ENCODE measurements around the gene PAF1. TPM values are rescaled to one million over a fixed set of nuclear protein-coding genes. Genes with fewer than 3 reads are reported as not detected.
A peak's percentile ranks its signal among the peaks of the same experiment; 100 is the strongest.

PAF1 gene
- total and polyA plus RNA-seq, 2 of the 13 experiments (the other 11 are each of a cell fraction or from before 2014, with no cell fraction given) = 30.2 to 31.1 TPM

DNA sequence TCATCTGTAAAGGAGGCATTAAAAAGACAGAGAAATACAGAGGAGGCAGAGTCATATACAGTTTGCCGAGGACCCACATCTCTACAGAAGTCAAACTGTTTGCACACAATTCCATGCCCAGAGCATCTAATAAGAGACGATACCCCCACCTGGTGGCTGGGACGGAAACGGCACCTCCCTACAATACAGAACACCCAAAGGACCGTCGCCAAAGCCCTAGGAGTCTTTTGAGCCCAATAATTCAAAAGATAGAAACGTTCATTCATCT lies 20.9 kb upstream of the PAF1 start (continued):
- TF ChIP-seq, protein P1, sequence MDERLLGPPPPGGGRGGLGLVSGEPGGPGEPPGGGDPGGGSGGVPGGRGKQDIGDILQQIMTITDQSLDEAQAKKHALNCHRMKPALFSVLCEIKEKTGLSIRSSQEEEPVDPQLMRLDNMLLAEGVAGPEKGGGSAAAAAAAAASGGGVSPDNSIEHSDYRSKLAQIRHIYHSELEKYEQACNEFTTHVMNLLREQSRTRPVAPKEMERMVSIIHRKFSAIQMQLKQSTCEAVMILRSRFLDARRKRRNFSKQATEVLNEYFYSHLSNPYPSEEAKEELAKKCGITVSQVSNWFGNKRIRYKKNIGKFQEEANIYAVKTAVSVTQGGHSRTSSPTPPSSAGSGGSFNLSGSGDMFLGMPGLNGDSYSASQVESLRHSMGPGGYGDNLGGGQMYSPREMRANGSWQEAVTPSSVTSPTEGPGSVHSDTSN (CRISPR knock-in tag; IDR thresholded peaks at IDR 0.05) = no peak
- TF ChIP-seq ISX (CRISPR knock-in tag; conservative IDR thresholded peaks at IDR 0.05) = no peak
- TF ChIP-seq ZNF205 (CRISPR knock-in tag; IDR thresholded peaks at IDR 0.05) = peak; percentile 40; the same call in 1 of the 2 replicates
- TF ChIP-seq WIZ (CRISPR knock-in tag; IDR thresholded peaks at IDR 0.05) = no peak
- TF ChIP-seq LRRFIP1 (CRISPR knock-in tag; conservative IDR thresholded peaks at IDR 0.05) = no peak
- no peak for TF ChIP-seq ZFP90 (CRISPR knock-in tag; IDR thresholded peaks at IDR 0.05; ENCODE audit: borderline replicate concordance)
- no peak for TF ChIP-seq ZNF883 (CRISPR knock-in tag; IDR thresholded peaks at IDR 0.05; ENCODE audit: not compliant biosample characterization)
- peak; percentile 29; the same call in 1 of the 2 replicates for TF ChIP-seq ZFP1 (CRISPR knock-in tag; IDR thresholded peaks at IDR 0.05)
- no peak for TF ChIP-seq ZNF282 (IDR thresholded peaks at IDR 0.05; ENCODE audit: partially characterized antibody)
- TF ChIP-seq ADNP (CRISPR knock-in tag; IDR thresholded peaks at IDR 0.05) = no peak; the same call in 1 of the 2 replicates
- TF ChIP-seq ZNF367 (CRISPR knock-in tag; IDR thresholded peaks at IDR 0.05; ENCODE audit: borderline replicate concordance) = no peak
- TF ChIP-seq, protein P2, sequence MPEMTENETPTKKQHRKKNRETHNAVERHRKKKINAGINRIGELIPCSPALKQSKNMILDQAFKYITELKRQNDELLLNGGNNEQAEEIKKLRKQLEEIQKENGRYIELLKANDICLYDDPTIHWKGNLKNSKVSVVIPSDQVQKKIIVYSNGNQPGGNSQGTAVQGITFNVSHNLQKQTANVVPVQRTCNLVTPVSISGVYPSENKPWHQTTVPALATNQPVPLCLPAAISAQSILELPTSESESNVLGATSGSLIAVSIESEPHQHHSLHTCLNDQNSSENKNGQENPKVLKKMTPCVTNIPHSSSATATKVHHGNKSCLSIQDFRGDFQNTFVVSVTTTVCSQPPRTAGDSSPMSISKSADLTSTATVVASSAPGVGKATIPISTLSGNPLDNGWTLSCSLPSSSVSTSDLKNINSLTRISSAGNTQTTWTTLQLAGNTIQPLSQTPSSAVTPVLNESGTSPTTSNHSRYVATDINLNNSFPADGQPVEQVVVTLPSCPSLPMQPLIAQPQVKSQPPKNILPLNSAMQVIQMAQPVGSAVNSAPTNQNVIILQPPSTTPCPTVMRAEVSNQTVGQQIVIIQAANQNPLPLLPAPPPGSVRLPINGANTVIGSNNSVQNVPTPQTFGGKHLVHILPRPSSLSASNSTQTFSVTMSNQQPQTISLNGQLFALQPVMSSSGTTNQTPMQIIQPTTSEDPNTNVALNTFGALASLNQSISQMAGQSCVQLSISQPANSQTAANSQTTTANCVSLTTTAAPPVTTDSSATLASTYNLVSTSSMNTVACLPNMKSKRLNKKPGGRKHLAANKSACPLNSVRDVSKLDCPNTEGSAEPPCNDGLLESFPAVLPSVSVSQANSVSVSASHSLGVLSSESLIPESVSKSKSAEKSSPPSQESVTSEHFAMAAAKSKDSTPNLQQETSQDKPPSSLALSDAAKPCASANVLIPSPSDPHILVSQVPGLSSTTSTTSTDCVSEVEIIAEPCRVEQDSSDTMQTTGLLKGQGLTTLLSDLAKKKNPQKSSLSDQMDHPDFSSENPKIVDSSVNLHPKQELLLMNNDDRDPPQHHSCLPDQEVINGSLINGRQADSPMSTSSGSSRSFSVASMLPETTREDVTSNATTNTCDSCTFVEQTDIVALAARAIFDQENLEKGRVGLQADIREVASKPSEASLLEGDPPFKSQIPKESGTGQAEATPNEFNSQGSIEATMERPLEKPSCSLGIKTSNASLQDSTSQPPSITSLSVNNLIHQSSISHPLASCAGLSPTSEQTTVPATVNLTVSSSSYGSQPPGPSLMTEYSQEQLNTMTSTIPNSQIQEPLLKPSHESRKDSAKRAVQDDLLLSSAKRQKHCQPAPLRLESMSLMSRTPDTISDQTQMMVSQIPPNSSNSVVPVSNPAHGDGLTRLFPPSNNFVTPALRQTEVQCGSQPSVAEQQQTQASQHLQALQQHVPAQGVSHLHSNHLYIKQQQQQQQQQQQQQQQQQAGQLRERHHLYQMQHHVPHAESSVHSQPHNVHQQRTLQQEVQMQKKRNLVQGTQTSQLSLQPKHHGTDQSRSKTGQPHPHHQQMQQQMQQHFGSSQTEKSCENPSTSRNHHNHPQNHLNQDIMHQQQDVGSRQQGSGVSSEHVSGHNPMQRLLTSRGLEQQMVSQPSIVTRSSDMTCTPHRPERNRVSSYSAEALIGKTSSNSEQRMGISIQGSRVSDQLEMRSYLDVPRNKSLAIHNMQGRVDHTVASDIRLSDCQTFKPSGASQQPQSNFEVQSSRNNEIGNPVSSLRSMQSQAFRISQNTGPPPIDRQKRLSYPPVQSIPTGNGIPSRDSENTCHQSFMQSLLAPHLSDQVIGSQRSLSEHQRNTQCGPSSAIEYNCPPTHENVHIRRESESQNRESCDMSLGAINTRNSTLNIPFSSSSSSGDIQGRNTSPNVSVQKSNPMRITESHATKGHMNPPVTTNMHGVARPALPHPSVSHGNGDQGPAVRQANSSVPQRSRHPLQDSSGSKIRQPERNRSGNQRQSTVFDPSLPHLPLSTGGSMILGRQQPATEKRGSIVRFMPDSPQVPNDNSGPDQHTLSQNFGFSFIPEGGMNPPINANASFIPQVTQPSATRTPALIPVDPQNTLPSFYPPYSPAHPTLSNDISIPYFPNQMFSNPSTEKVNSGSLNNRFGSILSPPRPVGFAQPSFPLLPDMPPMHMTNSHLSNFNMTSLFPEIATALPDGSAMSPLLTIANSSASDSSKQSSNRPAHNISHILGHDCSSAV (CRISPR knock-in tag; IDR thresholded peaks at IDR 0.05; ENCODE audit: borderline replicate concordance) = 0 out of 2 replicates have a peak, but pooled peaks have one; percentile 18
- TF ChIP-seq, protein P3, sequence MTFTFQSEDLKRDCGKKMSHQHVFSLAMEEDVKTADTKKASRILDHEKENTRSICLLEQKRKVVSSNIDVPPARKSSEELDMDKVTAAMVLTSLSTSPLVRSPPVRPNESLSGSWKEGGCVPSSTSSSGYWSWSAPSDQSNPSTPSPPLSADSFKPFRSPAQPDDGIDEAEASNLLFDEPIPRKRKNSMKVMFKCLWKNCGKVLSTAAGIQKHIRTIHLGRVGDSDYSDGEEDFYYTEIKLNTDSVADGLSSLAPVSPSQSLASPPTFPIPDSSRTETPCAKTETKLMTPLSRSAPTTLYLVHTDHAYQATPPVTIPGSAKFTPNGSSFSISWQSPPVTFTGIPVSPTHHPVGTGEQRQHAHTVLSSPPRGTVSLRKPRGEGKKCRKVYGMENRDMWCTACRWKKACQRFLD (CRISPR knock-in tag; IDR thresholded peaks at IDR 0.05; ENCODE audit: borderline replicate concordance) = no peak
- TF ChIP-seq RAD21 (CRISPR knock-in tag; IDR thresholded peaks at IDR 0.05) = peak; percentile 96
- TF ChIP-seq ARNTL (CRISPR knock-in tag; IDR thresholded peaks at IDR 0.05) = no peak

Data from HepG2 (cell line).